H1 (cell line): ENCODE results near the gene OPCML. TPM values are rescaled to one million over a fixed set of nuclear protein-coding genes. Genes with fewer than 3 reads are reported as not detected.

Experiments
- CHD2 ChIP-seq: IDR thresholded peaks from 2 replicates; pipeline ENCODE4 v1.6.1; 2012; ENCODE audit warnings: low read length, improper control_type of control experiment
- EP300 ChIP-seq, 2 experiments: IDR thresholded peaks; 1 replicate in 1 of 2; 2 replicates in 1 of 2; pipeline ENCODE4 v1.6.1; 2011 to 2012; ENCODE audit warnings: low read depth in 2 of 2, low read length in 2 of 2, mild to moderate bottlenecking in 2 of 2, borderline replicate concordance in 1 of 2, inconsistent platforms in 1 of 2, moderate library complexity in 1 of 2
- JUND ChIP-seq: IDR thresholded peaks from 2 replicates; pipeline ENCODE4 v1.6.1; 2011; ENCODE audit warnings: mild to moderate bottlenecking, improper control_type of control experiment, low read length
- KDM4A ChIP-seq: IDR thresholded peaks from one replicate; pipeline ENCODE4 v1.7.1; 2012; ENCODE audit warnings: low read depth, mild to moderate bottlenecking, moderate library complexity, low read length, inconsistent platforms; ENCODE audit not compliant: severe bottlenecking
- SAP30 ChIP-seq: fragments of 300-600 bp; sonication (generic); IDR thresholded peaks from 2 replicates; pipeline ENCODE4 v1.7.1; 2012; ENCODE audit warnings: low read length, moderate library complexity, mild to moderate bottlenecking, inconsistent platforms; ENCODE audit not compliant: insufficient read depth, insufficient replicate concordance
- TAF1 ChIP-seq: IDR thresholded peaks from 2 replicates; pipeline ENCODE4 v1.6.1; 2011; ENCODE audit warnings: mild to moderate bottlenecking, low read depth, low read length
- TAF7 ChIP-seq: optimal IDR thresholded peaks from 2 replicates; pipeline ENCODE3; 2011; ENCODE audit warnings: low read depth, mild to moderate bottlenecking, inconsistent platforms, low read length, moderate library complexity, borderline replicate concordance
- USF2 ChIP-seq: IDR thresholded peaks from 2 replicates; pipeline ENCODE4 v1.6.1; 2011; ENCODE audit warnings: low read length, improper control_type of control experiment
- polyA plus RNA-seq, 7 experiments: library from polyadenylated mRNA; depleted of rRNA in 3 of 7; stranded (reverse) in 5 of 7; unstranded in 2 of 7; fragments of >200 nt in 5 of 7; fragments of 200-250 nt in 2 of 7; gene quantifications; 1 replicate in 5 of 7; 2 replicates in 1 of 7; 4 replicates in 1 of 7; pipeline versions ENCODE4 v1.2.1 to v1.2.3, GENCODE V29; 2011 to 2013; ENCODE audit warnings: missing spikeins in 2 of 7, mixed read lengths in 2 of 7
- total RNA-seq: library from RNA; stranded (reverse); fragmentation: NEBNext Ultra II Directional; extraction: Animal tissue kit (Norgen Biotek cat#: 25700); gene quantifications from 2 replicates; pipeline ENCODE4 v1.2.1, GENCODE V29; 2021

Gene OPCML
- total and polyA plus RNA-seq, 2 of the 8 experiments (the other 6 are each of a cell fraction or from before 2014, with no cell fraction given) = 2.3 to 3.1 TPM

DNA sequence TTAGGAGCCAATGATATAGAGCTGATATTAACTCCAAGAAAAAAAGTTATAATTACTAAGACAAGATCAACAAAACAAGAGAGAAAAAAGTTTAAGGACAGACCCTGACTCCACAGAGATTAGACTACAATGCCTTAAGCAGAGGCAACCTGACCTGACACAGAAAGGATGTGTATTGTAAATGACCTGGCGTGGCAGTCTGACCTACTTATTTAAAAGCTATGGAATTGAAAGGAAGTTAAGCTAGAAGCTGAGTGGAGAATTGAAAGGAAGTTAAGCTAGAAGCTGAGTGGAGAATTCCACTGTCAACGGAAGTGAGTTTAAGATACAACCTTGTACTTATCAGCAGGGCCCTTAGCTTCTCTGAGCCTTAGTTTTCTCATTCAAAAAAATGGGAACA, 885.4 kb downstream of the OPCML start (continued):
- no peak for TF ChIP-seq USF2
- TF ChIP-seq TAF7 = no peak
- TF ChIP-seq SAP30 = no peak
- TF ChIP-seq KDM4A = no peak
- TF ChIP-seq CHD2 = no peak
- TF ChIP-seq JUND = no peak
- TF ChIP-seq TAF1 = no peak
- TF ChIP-seq EP300 (IDR thresholded peaks at IDR 0.05; ENCODE audit: borderline replicate concordance in 1 of 2, low read depth in 2 of 2, low read length in 2 of 2) = no peak
- TF ChIP-seq, all 59 proteins: peak for 0
